HG03354 (cell line): ENCODE data around the gene AGPS.
"Not testable (repeated sequence)": the region's sequence is repeated elsewhere in the genome, so short reads cannot be mapped to it uniquely, and the experiment has no call there.

ENCODE experiments used
- ATAC-seq: cut with Tn5 transposase; IDR thresholded peaks from one replicate; pipeline ENCODE4 v1.9.1; 2021; ENCODE audit warnings: mild to moderate bottlenecking; ENCODE audit not compliant: unreplicated experiment, poor library complexity, severe bottlenecking

The AGPS gene

GRCh38 chr2:177406182-177406581, 13.6 kb downstream of the AGPS start:
- ATAC-seq = no peak

GRCh38 chr2:177407031-177407430, 14.5 kb downstream of the AGPS start:
- no peak for ATAC-seq

- ATAC-seq = not testable (repeated sequence)
These were observed 18.1 kb downstream of the AGPS start for GRCh38 chr2:177410629-177411028.

GRCh38 chr2:177413703-177414102, 21.1 kb downstream of the AGPS start:
- no peak for ATAC-seq

- no peak for ATAC-seq
These were observed 26.7 kb downstream of the AGPS start for GRCh38 chr2:177419274-177419673.

GRCh38 chr2:177422271-177422670, 29.7 kb downstream of the AGPS start:
- no peak for ATAC-seq

GRCh38 chr2:177424120-177424519, 31.5 kb downstream of the AGPS start:
- not testable (repeated sequence) for ATAC-seq

- ATAC-seq = not testable (repeated sequence)
These were observed 32.0 kb downstream of the AGPS start for GRCh38 chr2:177424620-177425019.

- no peak for ATAC-seq
These were observed 34.7 kb downstream of the AGPS start for GRCh38 chr2:177427316-177427715.

GRCh38 chr2:177427936-177428335, 35.4 kb downstream of the AGPS start:
- not testable (repeated sequence) for ATAC-seq

- ATAC-seq = no peak
These were observed 37.2 kb downstream of the AGPS start for GRCh38 chr2:177429688-177430325.

GRCh38 chr2:177430411-177430810, 37.8 kb downstream of the AGPS start:
- ATAC-seq = no peak

- ATAC-seq = not testable (repeated sequence)
These were observed 38.6 kb downstream of the AGPS start for GRCh38 chr2:177431111-177431725.

- no peak for ATAC-seq
These were observed 40.1 kb downstream of the AGPS start for GRCh38 chr2:177432703-177433102.

GRCh38 chr2:177433402-177433801, 40.8 kb downstream of the AGPS start:
- no peak for ATAC-seq

- no peak for ATAC-seq
These were observed 41.9 kb downstream of the AGPS start for GRCh38 chr2:177434475-177434874.

- no peak for ATAC-seq
These were observed 52.6 kb downstream of the AGPS start for GRCh38 chr2:177445200-177445599.

- ATAC-seq = no peak
These were observed 55.5 kb downstream of the AGPS start for GRCh38 chr2:177448031-177448430.

- ATAC-seq = no peak
These were observed 56.6 kb downstream of the AGPS start for GRCh38 chr2:177449159-177449558.

- no peak for ATAC-seq
These were observed 62.6 kb downstream of the AGPS start for GRCh38 chr2:177455187-177455586.

GRCh38 chr2:177459756-177460155, 67.2 kb downstream of the AGPS start:
- ATAC-seq = not testable (repeated sequence)
